Epithelial cell of esophagus (primary cell): Measurements from ENCODE around the gene VWA3B.

Experiments
- DNase-seq: peaks from one replicate; pipeline ENCODE4 v3.0.0; 2010; ENCODE audit warnings: low read depth
- H3K4me3 ChIP-seq: 2 replicates; pipeline ENCODE4 v1.5.1; 2011; ENCODE audit warnings: mild to moderate bottlenecking, low read length, control low read depth
- TF ChIP-seq, protein P1 (sequence below): IDR thresholded peaks from 2 replicates; pipeline ENCODE4 v1.5.1; 2011; ENCODE audit warnings: low read depth, mild to moderate bottlenecking, low read length, control low read depth, inconsistent platforms; ENCODE audit not compliant: insufficient read depth; ENCODE audit errors: missing control alignments

The VWA3B gene

DNA sequence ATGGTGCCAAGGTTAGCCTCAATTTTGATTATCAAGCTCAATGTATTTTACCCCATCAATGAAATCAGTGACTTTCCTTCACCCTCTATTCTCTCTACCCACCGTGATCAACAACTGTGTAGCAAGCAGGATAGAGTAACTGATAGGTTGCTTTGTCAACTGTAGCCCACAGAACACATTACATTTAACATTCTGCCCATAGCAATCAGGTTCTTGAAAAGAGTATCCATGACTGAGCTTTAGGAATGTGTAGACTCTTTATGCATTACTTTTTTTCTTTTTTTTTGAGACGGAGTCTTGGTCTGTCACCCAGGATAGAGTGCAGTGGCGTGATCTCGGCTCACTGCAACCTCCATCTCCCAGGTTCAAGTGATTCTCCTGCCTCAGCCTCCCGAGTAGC lies 19.8 kb upstream of the VWA3B start:
- DNase-seq, result no peak
- TF ChIP-seq, protein P1, sequence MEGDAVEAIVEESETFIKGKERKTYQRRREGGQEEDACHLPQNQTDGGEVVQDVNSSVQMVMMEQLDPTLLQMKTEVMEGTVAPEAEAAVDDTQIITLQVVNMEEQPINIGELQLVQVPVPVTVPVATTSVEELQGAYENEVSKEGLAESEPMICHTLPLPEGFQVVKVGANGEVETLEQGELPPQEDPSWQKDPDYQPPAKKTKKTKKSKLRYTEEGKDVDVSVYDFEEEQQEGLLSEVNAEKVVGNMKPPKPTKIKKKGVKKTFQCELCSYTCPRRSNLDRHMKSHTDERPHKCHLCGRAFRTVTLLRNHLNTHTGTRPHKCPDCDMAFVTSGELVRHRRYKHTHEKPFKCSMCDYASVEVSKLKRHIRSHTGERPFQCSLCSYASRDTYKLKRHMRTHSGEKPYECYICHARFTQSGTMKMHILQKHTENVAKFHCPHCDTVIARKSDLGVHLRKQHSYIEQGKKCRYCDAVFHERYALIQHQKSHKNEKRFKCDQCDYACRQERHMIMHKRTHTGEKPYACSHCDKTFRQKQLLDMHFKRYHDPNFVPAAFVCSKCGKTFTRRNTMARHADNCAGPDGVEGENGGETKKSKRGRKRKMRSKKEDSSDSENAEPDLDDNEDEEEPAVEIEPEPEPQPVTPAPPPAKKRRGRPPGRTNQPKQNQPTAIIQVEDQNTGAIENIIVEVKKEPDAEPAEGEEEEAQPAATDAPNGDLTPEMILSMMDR, result no peak
- H3K4me3 ChIP-seq, result no peak overlapping the region

DNA sequence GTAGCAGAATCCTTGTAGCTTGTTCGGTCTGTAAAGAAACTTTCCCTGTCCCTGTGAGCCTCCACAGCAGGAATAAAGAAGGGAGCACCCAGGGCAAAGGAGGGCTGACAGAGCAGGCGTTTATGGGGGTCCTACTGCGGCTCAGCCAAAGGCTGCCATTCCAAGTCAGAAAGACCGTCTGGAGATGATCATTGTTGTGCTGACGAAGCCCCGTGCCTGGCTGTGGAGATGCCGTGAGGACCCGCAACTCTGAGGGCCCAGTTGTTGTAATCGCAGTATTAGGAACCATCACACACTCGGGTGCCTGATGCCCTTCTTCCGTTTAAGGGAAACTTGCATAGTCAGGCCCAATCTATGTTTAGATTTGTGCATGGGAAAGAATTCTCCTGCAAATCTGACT lies 16.9 kb upstream of the VWA3B start:
- no peak overlapping the region for H3K4me3 ChIP-seq
- no peak for DNase-seq
- TF ChIP-seq, protein P1, result no peak

DNA sequence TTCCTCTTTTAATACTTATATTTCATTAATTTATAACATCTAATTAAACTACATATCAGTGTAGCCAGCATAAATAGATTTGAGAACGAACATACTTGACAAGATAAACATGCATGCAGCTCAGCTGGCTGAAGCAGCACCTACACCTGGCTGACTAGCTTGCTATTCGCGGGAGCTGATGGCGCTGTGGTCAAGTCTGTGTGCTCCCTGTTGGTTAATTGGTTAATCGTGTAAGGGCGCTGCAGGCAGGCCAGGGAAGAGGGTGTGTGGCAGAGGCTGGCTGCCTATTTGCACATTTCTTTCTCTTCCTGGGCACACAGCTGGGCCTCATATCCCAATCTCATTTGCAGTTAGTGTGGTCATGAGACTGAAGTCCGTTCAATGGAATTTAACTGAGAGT lies 14.5 kb upstream of the VWA3B start:
- no peak for DNase-seq
- no peak overlapping the region for H3K4me3 ChIP-seq

DNA sequence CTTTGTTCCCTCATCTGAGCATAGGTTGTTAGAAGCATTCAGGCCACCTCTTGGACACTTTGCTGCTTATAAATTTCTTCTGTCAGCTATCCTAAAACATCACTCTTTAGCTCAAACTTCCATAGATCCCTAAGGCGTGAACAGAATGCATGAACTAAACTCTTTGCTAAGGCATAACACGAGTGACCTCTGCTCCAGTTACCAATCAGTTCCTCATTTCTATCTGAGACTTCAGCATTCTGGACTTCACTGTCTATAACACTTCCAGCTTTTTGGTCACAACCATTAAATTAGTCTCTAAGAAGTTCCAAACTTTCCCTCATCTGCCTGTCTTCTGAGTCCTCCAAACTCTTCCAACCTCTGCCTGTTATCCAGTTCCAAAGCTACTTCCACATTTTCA lies 8.3 kb upstream of the VWA3B start:
- no peak overlapping the region for H3K4me3 ChIP-seq
- TF ChIP-seq, protein P1, result no peak
- no peak for DNase-seq

More for the DNA sequence above, 14.5 kb upstream of the VWA3B start:
- TF ChIP-seq, protein P1, result no peak

DNA sequence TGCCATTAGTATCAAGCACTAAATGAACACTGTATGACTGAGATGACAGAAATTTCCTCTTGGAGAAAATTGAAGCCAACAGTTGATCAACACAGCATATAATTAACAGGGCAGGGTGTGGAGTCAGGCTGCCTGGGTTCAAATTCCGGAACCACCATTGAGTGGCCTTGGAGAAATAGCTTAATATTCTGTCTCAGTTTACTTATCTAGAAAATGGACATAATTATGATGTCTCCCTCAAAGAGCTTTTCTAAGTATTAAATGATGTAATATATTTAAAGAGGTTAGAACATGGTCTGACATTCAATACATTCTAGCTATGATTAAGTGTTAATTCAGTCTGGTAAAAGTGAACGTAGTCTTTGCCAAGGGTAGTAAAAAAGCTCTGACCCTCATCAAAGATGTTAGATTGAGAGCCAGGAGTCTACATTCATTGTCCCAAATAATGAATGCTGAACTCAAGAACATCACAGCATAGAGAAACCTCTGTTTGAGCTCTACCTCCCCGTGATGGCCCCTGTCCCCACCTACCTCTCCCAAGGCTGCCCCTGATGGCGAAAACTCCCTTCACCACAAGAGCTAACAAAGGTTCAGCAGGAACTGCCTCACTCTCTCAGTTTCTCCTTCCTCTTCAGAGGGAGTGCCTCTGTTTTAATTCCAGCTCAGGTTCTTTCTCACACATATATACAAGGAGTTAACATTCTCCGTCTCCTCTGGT lies 2.7 kb upstream of the VWA3B start:
- DNase-seq, result no peak
- TF ChIP-seq, protein P1, result no peak
- no peak overlapping the region for H3K4me3 ChIP-seq

DNA sequence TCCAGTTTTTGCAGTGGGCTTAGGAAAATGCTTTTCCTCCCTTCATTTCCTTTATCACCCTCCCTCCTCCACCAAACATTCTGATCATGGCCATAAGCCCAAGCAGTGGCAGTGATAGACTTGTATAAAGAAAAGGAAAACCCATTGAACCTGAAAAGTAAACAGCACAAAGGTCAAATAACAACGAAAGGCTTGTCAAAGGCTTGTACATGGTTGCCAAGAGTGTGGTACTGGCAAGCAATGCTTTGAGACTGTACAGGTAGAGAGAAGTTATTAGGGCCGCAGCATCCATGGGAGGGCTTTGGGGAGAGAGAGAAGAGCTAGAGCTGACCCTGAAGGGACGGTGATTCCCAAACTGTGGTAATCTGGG lies 2.1 kb upstream of the VWA3B start:
- DNase-seq, result no peak
- H3K4me3 ChIP-seq, result no peak overlapping the region
- TF ChIP-seq, protein P1, result no peak

DNA sequence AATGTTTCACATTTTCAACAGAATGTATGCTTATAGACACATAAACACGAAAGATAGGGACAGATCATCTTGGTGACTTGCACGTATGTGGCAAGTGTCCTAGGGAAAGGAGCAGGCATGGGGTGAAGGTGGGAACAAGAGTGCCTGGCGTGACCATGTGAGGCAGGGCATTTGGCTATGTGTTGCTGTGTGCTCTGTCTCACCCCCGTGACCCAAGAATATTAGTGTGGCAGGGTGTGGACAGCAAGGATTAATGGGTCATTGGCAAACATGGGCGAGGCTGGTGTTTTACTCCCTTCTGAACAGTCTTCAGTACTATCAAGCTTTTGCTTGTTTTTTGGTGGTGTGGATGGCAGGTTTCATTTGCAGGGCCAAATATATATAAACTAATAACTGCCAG lies 1.3 kb upstream of the VWA3B start:
- TF ChIP-seq, protein P1, result no peak
- no peak for DNase-seq
- no peak overlapping the region for H3K4me3 ChIP-seq
